ENCODE measurements around the gene EPB41L4A. TPM values are rescaled to one million over a fixed set of nuclear protein-coding genes. Genes with fewer than 3 reads are reported as not detected.

Gene EPB41L4A
- total and polyA plus RNA-seq, 2 donors from 2014 or later, result 10.2 to 39.0 TPM

GRCh38 chr5:112355058-112355685 lies 63.9 kb downstream of the EPB41L4A start:
- Histone ChIP-seq H3K27me3 (ENCODE audit: control insufficient read depth, insufficient read depth, low read length) (no peaks in the 10 kb centered on the region), H3K36me3 (ENCODE audit: control insufficient read depth in 2 of 3, insufficient read depth in 3 of 3, low read length in 3 of 3) (peaks cover 0 to 2% (median 0%) of the 10 kb centered on the region in 3 donors), H3K4me3 (ENCODE audit: low read length in 3 of 3) (no peak overlapping the region), H3K4me1 (ENCODE audit: control insufficient read depth in 2 of 3, insufficient read depth in 2 of 3, low read depth in 1 of 3, low read length in 3 of 3) (no peaks in the 10 kb centered on the region), H3K9ac (ENCODE audit: low read length in 3 of 3) (no peak overlapping the region), H3K9me3 (ENCODE audit: control insufficient read depth in 2 of 3, insufficient read depth in 1 of 3, low read length in 3 of 3) (no peaks in the 10 kb centered on the region), H3K27ac (ENCODE audit: low read depth in 2 of 2, low read length in 2 of 2) (no peak overlapping the region)
- no peak for TF ChIP-seq CTCF (IDR thresholded peaks at IDR 0.05; ENCODE audit: borderline replicate concordance, extremely low read depth, insufficient read depth)
- intact Hi-C loops (cut with DNase I), result no loop called here
- DNase-seq, result no peak
- no peak for FAIRE-seq

GRCh38 chr5:112353678-112354077 lies 65.4 kb downstream of the EPB41L4A start:
- Histone ChIP-seq H3K36me3 (ENCODE audit: control insufficient read depth in 2 of 3, insufficient read depth in 3 of 3, low read length in 3 of 3) (peaks cover 0 to 2% (median 0%) of the 10 kb centered on the region in 3 donors), H3K27ac (ENCODE audit: low read depth in 2 of 2, low read length in 2 of 2) (no peak overlapping the region), H3K9ac (ENCODE audit: low read length in 3 of 3) (no peak overlapping the region), H3K4me3 (ENCODE audit: low read length in 3 of 3) (no peak overlapping the region), H3K27me3 (ENCODE audit: control insufficient read depth, insufficient read depth, low read length) (no peaks in the 10 kb centered on the region), H3K4me1 (ENCODE audit: control insufficient read depth in 2 of 3, insufficient read depth in 2 of 3, low read depth in 1 of 3, low read length in 3 of 3) (peaks cover 0 to 7% (median 0%) of the 10 kb centered on the region in 3 donors), H3K9me3 (ENCODE audit: control insufficient read depth in 2 of 3, insufficient read depth in 1 of 3, low read length in 3 of 3) (no peaks in the 10 kb centered on the region)
- intact Hi-C loops (cut with DNase I), result no loop called here
- no peak for DNase-seq
- FAIRE-seq, result no peak
- TF ChIP-seq CTCF (IDR thresholded peaks at IDR 0.05; ENCODE audit: borderline replicate concordance, extremely low read depth, insufficient read depth), result no peak

- DNase-seq (no peak), FAIRE-seq (no peak)
- Histone ChIP-seq H3K27ac (ENCODE audit: low read depth in 2 of 2, low read length in 2 of 2) (no peak overlapping the region), H3K9me3 (ENCODE audit: control insufficient read depth in 2 of 3, insufficient read depth in 1 of 3, low read length in 3 of 3) (no peaks in the 10 kb centered on the region), H3K27me3 (ENCODE audit: control insufficient read depth, insufficient read depth, low read length) (no peaks in the 10 kb centered on the region), H3K9ac (ENCODE audit: low read length in 3 of 3) (no peak overlapping the region), H3K36me3 (ENCODE audit: control insufficient read depth in 2 of 3, insufficient read depth in 3 of 3, low read length in 3 of 3) (no peaks in the 10 kb centered on the region), H3K4me3 (ENCODE audit: low read length in 3 of 3) (no peak overlapping the region), H3K4me1 (ENCODE audit: control insufficient read depth in 2 of 3, insufficient read depth in 2 of 3, low read depth in 1 of 3, low read length in 3 of 3) (peaks cover 0 to 10% (median 0%) of the 10 kb centered on the region in 3 donors)
- intact Hi-C loops (cut with DNase I), result no loop called here
- TF ChIP-seq CTCF (IDR thresholded peaks at IDR 0.05; ENCODE audit: borderline replicate concordance, extremely low read depth, insufficient read depth), result no peak
Measured at GRCh38 chr5:112351225-112351624, 67.9 kb downstream of the EPB41L4A start.

GRCh38 chr5:112350626-112351025 lies 68.5 kb downstream of the EPB41L4A start:
- no peaks in the 10 kb centered on the region for H3K9me3 ChIP-seq (ENCODE audit: control insufficient read depth in 2 of 3, insufficient read depth in 1 of 3, low read length in 3 of 3)
- TF ChIP-seq CTCF (IDR thresholded peaks at IDR 0.05; ENCODE audit: borderline replicate concordance, extremely low read depth, insufficient read depth), result no peak
- intact Hi-C loops (cut with DNase I), result no loop called here
- H3K27ac ChIP-seq (ENCODE audit: low read depth in 2 of 2, low read length in 2 of 2), result no peak overlapping the region
- H3K4me1 ChIP-seq (ENCODE audit: control insufficient read depth in 2 of 3, insufficient read depth in 2 of 3, low read depth in 1 of 3, low read length in 3 of 3), result peaks cover 0 to 10% (median 0%) of the 10 kb centered on the region in 3 donors
- no peak for FAIRE-seq
- no peak overlapping the region for H3K4me3 ChIP-seq (ENCODE audit: low read length in 3 of 3)
- no peak for DNase-seq
- no peaks in the 10 kb centered on the region for H3K27me3 ChIP-seq (ENCODE audit: control insufficient read depth, insufficient read depth, low read length)
- H3K9ac ChIP-seq (ENCODE audit: low read length in 3 of 3), result no peak overlapping the region
- H3K36me3 ChIP-seq (ENCODE audit: control insufficient read depth in 2 of 3, insufficient read depth in 3 of 3, low read length in 3 of 3), result no peaks in the 10 kb centered on the region
